ENCODE results near the gene WDR44. TPM values are rescaled to one million over a fixed set of nuclear protein-coding genes. Genes with fewer than 3 reads are reported as not detected.

The WDR44 gene
- total RNA-seq, 1 experiment from 2014 or later, result 18.4 TPM

GRCh38 chrX:118347131-118347530, 1.2 kb downstream of the WDR44 start:
- no peaks in the 10 kb centered on the region for H3K36me3 Mint-ChIP-seq
- ChIA-PET POLR2A (interaction anchor here (1.4 kb wide), 1 partner anchor 149 kb away, joined by 3 read pairs; the partner anchor contains the start of gene DOCK11), CTCF (interaction anchor here (0.5 kb wide), 1 partner anchor 255 kb away, joined by 3 read pairs; no protein-coding TSS in a partner anchor)
- peaks cover 32% of the 10 kb centered on the region for H3K4me1 Mint-ChIP-seq
- no peaks in the 10 kb centered on the region for H3K27me3 Mint-ChIP-seq (ENCODE audit: low read depth)
- H3K27ac Mint-ChIP-seq, result no peak overlapping the region
- ATAC-seq (no peak), DNase-seq (ENCODE audit: low spot score) (no peak)
- H3K9me3 Mint-ChIP-seq, result no peaks in the 10 kb centered on the region
- TF ChIP-seq ZBTB21 (CRISPR knock-in tag; IDR thresholded peaks at IDR 0.05; ENCODE audit: borderline replicate concordance), result no peak
- H3K4me3 Mint-ChIP-seq, result peak overlapping the region; percentile 94

- H3K4me1 Mint-ChIP-seq, result peaks cover 36% of the 10 kb centered on the region
- no peak for ATAC-seq
- H3K27ac Mint-ChIP-seq, result no peak overlapping the region
- peak overlapping the region; percentile 94 for H3K4me3 Mint-ChIP-seq
- no peaks in the 10 kb centered on the region for H3K9me3 Mint-ChIP-seq
- no peaks in the 10 kb centered on the region for H3K27me3 Mint-ChIP-seq (ENCODE audit: low read depth)
- DNase-seq (ENCODE audit: low spot score), result no peak
- ChIA-PET CTCF (no interaction called here), POLR2A (interaction anchor here (1.4 kb wide), 1 partner anchor 148 kb away, joined by 3 read pairs; the partner anchor contains the start of gene DOCK11)
- no peaks in the 10 kb centered on the region for H3K36me3 Mint-ChIP-seq
- TF ChIP-seq ATF2 (CRISPR knock-in tag; IDR thresholded peaks at IDR 0.05; ENCODE audit: borderline replicate concordance, low read depth), result no peak
Observed at GRCh38 chrX:118347736-118348135, 1.8 kb downstream of the WDR44 start.

GRCh38 chrX:118348186-118348810, 2.4 kb downstream of the WDR44 start:
- TF ChIP-seq CTCF (IDR thresholded peaks at IDR 0.05) (no peak), ZNF423 (CRISPR knock-in tag; IDR thresholded peaks at IDR 0.05) (no peak), KAT7 (CRISPR knock-in tag; IDR thresholded peaks at IDR 0.05; ENCODE audit: borderline replicate concordance) (no peak), PRDM15 (CRISPR knock-in tag; IDR thresholded peaks at IDR 0.05) (no peak), SMAD4 (CRISPR knock-in tag; IDR thresholded peaks at IDR 0.05) (no peak)
- TF ChIP-seq, protein P1, sequence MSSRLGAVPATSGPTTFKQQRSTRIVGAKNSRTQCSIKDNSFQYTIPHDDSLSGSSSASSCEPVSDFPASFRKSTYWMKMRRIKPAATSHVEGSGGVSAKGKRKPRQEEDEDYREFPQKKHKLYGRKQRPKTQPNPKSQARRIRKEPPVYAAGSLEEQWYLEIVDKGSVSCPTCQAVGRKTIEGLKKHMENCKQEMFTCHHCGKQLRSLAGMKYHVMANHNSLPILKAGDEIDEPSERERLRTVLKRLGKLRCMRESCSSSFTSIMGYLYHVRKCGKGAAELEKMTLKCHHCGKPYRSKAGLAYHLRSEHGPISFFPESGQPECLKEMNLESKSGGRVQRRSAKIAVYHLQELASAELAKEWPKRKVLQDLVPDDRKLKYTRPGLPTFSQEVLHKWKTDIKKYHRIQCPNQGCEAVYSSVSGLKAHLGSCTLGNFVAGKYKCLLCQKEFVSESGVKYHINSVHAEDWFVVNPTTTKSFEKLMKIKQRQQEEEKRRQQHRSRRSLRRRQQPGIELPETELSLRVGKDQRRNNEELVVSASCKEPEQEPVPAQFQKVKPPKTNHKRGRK (CRISPR knock-in tag; IDR thresholded peaks at IDR 0.05; ENCODE audit: borderline replicate concordance), result no peak
- Mint-ChIP-seq H3K27me3 (ENCODE audit: low read depth) (no peaks in the 10 kb centered on the region), H3K4me3 (peak overlapping the region; percentile 94), H3K36me3 (no peaks in the 10 kb centered on the region), H3K9me3 (no peaks in the 10 kb centered on the region), H3K4me1 (peaks cover 42% of the 10 kb centered on the region), H3K27ac (no peak overlapping the region; the same call in 1 of the 2 replicates)
- ChIA-PET CTCF (no interaction called here), POLR2A (no interaction called here)
- DNase-seq (ENCODE audit: low spot score) (no peak), ATAC-seq (peak; percentile 6; the same call in 1 of the 2 replicates)

DNA sequence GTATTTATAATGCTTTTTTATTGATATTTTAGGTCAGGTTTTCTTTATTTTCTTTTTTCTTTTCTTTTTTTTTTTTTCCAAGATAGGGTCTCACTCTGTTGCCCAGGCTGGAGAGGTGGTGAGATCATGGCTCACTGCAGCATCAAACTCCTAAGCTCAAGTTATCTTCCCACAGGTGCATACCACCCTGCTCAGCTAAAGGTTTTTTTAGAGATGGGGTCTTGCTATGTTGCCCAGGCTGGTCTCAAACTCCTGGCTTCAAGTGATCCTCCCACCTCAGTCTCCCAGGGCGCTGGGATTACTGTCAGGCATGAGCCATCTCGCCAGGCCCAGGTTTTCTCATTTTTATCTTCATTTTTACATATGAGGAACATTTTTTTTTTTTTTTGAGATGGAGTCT, 3.3 kb downstream of the WDR44 start:
- ATAC-seq, result no peak
- POLR2A ChIA-PET, result no interaction called here
- no peak for DNase-seq (ENCODE audit: low spot score)

More for the DNA sequence above, 3.3 kb downstream of the WDR44 start:
- Mint-ChIP-seq H3K27ac (no peak overlapping the region), H3K27me3 (ENCODE audit: low read depth) (no peaks in the 10 kb centered on the region), H3K4me1 (peaks cover 46% of the 10 kb centered on the region), H3K4me3 (peak overlapping the region; percentile 94; the same call in 1 of the 2 replicates), H3K36me3 (no peaks in the 10 kb centered on the region), H3K9me3 (no peaks in the 10 kb centered on the region)
- peak; percentile 88 for TF ChIP-seq ZNF121 (CRISPR knock-in tag; IDR thresholded peaks at IDR 0.05)
- no peak for TF ChIP-seq TCF7 (CRISPR knock-in tag; IDR thresholded peaks at IDR 0.05; ENCODE audit: low read depth)
- no peak for TF ChIP-seq NFATC4 (CRISPR knock-in tag; IDR thresholded peaks at IDR 0.05)
- no peak for TF ChIP-seq GTF2I (CRISPR knock-in tag; conservative IDR thresholded peaks at IDR 0.05)
- CTCF ChIA-PET, result no interaction called here
